Mammary epithelial cell (primary cell): ENCODE data around the gene LYG2.

Source experiments
- EZH2 ChIP-seq: IDR thresholded peaks from 2 replicates; pipeline ENCODE4 v1.6.1; 2012; ENCODE audit warnings: low read length, inconsistent platforms, borderline replicate concordance
- TF ChIP-seq, protein P1 (sequence below), 2 donors: IDR thresholded peaks in 1 of 2; conservative IDR thresholded peaks in 1 of 2; 2 replicates each; pipeline ENCODE4 v1.5.1; 2011 to 2012; ENCODE audit warnings: inconsistent platforms in 2 of 2, low read length in 2 of 2, mild to moderate bottlenecking in 2 of 2, control low read depth in 1 of 2, low read depth in 1 of 2; ENCODE audit not compliant: insufficient read depth in 1 of 2; ENCODE audit errors: extremely low read depth in 1 of 2

DNA sequence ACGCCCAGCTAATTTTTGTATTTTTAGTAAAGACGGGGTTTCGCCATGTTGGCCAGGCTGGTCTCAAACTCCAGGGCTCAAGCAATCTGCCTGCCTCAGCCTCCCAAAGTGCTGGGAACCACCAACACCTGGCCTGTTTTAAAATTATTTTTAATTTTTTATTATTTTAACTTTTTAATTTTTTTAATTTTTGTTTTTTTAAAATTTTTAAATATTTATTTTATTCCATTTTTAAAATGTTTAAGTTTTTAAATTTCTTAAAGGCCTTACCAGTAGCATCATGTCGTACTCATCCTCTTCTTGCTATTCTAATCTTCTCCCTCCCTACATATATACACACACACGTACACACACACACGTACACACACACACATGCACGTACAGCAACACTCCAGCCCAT, 44.1 kb upstream of the LYG2 start:
- TF ChIP-seq, protein P1, sequence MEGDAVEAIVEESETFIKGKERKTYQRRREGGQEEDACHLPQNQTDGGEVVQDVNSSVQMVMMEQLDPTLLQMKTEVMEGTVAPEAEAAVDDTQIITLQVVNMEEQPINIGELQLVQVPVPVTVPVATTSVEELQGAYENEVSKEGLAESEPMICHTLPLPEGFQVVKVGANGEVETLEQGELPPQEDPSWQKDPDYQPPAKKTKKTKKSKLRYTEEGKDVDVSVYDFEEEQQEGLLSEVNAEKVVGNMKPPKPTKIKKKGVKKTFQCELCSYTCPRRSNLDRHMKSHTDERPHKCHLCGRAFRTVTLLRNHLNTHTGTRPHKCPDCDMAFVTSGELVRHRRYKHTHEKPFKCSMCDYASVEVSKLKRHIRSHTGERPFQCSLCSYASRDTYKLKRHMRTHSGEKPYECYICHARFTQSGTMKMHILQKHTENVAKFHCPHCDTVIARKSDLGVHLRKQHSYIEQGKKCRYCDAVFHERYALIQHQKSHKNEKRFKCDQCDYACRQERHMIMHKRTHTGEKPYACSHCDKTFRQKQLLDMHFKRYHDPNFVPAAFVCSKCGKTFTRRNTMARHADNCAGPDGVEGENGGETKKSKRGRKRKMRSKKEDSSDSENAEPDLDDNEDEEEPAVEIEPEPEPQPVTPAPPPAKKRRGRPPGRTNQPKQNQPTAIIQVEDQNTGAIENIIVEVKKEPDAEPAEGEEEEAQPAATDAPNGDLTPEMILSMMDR (conservative IDR thresholded peaks at IDR 0.05 in 1 of 2, IDR thresholded peaks at IDR 0.05 in 1 of 2; ENCODE audit: extremely low read depth in 1 of 2, insufficient read depth in 1 of 2, low read depth in 1 of 2, low read length in 2 of 2), result no peak
- TF ChIP-seq EZH2, result no peak
